T-helper 17 cell (primary cell): ENCODE data around the gene TM4SF4. TPM values are rescaled to one million over a fixed set of nuclear protein-coding genes. Genes with fewer than 3 reads are reported as not detected.

Source experiments
- ATAC-seq: fragments of 150-1000 bp; cut with Tn5 transposase; 2 replicates; pipeline ENCODE4 v1.10.0; 2021; ENCODE audit warnings: mild to moderate bottlenecking, moderate library complexity
- DNase-seq, 3 donors: peaks; one replicate each; pipeline versions ENCODE4 v3.0.0 to v3.0.0-alpha.2; 2020 to 2021
- H3K9me3 ChIP-seq: one replicate; pipeline ENCODE4 v1.7.0; 2013; ENCODE audit warnings: low read length, mild to moderate bottlenecking; ENCODE audit not compliant: control insufficient read depth, poor library complexity, severe bottlenecking
- H3K27ac Mint-ChIP-seq: one replicate; pipeline ENCODE4 v1.8.0; 2022; ENCODE audit warnings: mild to moderate bottlenecking, moderate library complexity, mixed read lengths
- H3K27me3 Mint-ChIP-seq: one replicate; pipeline ENCODE4 v1.8.0; 2022; ENCODE audit warnings: mixed read lengths
- H3K36me3 Mint-ChIP-seq: one replicate; pipeline ENCODE4 v1.8.0; 2022; ENCODE audit warnings: low read depth, mixed read lengths
- H3K4me1 Mint-ChIP-seq: one replicate; pipeline ENCODE4 v1.8.0; 2022; ENCODE audit warnings: mild to moderate bottlenecking, mixed read lengths
- H3K4me3 Mint-ChIP-seq: one replicate; pipeline ENCODE4 v1.8.0; 2022; ENCODE audit warnings: mild to moderate bottlenecking, moderate library complexity, mixed read lengths
- total RNA-seq, 4 donors: library from RNA in 2 of 4; stranded (reverse) in 2 of 4; gene quantifications; one replicate each; pipeline ENCODE4 v1.2.3 and lab custom pipeline; 2022 to 2026

The TM4SF4 gene
- total RNA-seq, 2 donors from 2014 or later = not detected

DNA sequence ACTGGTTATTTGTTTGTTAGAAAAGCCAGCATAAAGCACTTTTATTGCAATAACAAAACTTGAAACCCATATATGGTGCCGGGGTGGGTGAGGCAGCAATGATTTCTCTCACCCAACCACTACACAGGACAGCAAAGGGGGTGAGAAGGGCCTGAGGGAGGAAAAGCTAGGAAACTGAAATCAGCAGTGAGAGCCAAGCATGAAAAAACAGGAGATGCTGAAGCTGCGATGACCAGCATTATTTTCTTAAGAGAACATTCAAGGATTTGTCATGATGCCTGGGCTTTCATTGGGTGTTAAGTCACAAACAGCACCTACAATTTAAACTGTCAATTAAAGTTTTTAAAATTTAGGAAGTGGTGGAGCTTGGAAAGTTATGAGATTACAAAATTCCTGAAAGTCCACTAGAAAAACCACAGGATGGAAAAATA lies 11.9 kb upstream of the TM4SF4 start:
- Mint-ChIP-seq H3K4me1 (no peaks in the 10 kb centered on the region), H3K4me3 (no peak overlapping the region), H3K27ac (no peak overlapping the region), H3K36me3 (no peaks in the 10 kb centered on the region), H3K27me3 (peaks cover 12% of the 10 kb centered on the region)
- no peak for DNase-seq
- ATAC-seq = no peak
- no peaks in the 10 kb centered on the region for H3K9me3 ChIP-seq

DNA sequence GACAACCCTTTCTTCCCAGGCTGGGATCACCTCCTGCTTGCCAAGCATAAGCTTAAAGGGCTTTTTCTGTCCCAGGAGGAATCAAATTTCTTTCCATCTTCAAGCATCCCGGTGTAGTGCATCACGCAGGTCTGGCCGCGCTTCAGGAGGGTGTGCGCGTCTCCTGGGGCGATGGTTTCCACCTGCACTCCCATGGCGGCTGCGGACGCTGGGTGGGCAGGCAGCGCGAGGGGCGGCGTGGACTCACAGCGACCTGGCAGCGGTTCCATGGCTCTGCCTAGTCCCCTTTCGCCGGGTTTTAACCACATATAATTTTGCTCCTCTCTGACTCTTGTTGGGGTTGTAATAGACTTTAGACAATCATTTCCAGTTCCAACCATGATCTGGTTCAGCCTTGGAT lies 10.6 kb upstream of the TM4SF4 start:
- no peak overlapping the region for H3K27ac Mint-ChIP-seq
- no peaks in the 10 kb centered on the region for H3K36me3 Mint-ChIP-seq
- H3K9me3 ChIP-seq = no peaks in the 10 kb centered on the region
- ATAC-seq = no peak
- H3K4me3 Mint-ChIP-seq = no peak overlapping the region
- DNase-seq = no peak
- peaks cover 7% of the 10 kb centered on the region for H3K27me3 Mint-ChIP-seq
- H3K4me1 Mint-ChIP-seq = no peaks in the 10 kb centered on the region

DNA sequence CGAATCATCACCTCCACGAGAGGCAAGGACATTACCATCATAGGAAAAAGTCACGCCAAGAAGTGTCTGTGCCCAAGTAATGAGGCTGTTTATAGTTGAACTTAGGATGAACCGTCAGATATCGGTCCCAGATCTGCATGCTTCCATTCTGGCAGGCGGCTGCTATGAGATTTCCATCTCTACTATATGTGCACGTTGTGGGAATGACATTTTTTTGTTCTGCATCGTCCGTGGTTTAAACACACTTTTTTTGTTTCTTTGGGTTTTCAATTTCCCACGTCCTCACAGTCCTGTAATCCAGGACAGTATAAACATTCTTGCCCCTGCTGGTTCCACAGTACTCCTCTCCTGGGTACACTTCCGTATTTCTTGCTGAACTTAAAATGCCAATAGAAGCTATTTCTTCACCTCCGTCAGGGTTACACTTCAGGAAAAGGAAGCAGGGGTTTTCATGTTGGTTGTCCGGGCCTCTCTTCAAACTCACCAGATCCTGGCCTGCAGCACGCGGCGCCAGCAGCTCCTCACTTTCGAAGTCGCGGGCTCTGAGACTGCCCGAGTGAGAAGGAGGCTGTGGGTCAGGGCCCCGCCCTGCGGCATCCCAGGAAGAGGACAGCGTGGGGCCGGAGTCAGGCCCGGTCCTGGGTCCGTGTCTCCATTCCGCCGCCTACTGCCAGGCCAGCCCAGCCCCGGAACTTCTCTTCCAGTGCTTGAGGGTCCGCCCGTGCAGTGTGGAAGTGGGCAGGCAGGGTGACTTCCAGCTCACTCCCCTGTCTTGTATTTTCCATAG lies 9.8 kb upstream of the TM4SF4 start:
- ATAC-seq (no peak), DNase-seq (no peak)
- Mint-ChIP-seq H3K4me1 (no peaks in the 10 kb centered on the region), H3K27me3 (peaks cover 7% of the 10 kb centered on the region), H3K27ac (no peak overlapping the region), H3K4me3 (no peak overlapping the region), H3K36me3 (no peaks in the 10 kb centered on the region)
- H3K9me3 ChIP-seq = no peaks in the 10 kb centered on the region

DNA sequence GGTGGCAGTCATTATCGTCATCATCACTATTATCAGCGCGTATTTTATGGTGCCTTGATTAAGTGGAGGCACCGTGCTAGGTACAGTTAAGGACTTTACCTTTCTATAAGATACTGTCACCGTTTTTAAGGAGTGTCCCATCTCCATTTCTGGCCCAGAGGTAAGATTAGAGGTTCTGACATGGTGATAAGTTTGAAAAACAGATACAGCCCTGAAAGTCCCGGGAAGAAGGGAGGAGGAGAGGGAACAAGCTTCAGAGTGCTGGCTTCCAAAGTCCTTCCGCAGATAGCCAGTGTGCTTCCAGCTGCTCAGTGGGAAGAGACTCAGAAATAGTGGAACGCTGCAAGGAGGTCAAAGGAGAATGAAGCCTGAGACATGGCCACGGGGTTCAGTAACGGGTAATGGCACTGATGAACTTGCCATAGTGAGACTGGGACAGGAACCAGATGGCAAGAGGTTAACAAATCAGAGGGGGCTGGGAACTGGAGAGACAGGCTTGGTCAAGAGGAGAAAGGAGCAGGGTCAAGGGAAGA lies 9.1 kb upstream of the TM4SF4 start:
- no peaks in the 10 kb centered on the region for H3K9me3 ChIP-seq
- DNase-seq = no peak
- Mint-ChIP-seq H3K36me3 (no peaks in the 10 kb centered on the region), H3K27me3 (peaks cover 7% of the 10 kb centered on the region), H3K4me3 (no peak overlapping the region), H3K4me1 (no peaks in the 10 kb centered on the region), H3K27ac (no peak overlapping the region)
- ATAC-seq = no peak

DNA sequence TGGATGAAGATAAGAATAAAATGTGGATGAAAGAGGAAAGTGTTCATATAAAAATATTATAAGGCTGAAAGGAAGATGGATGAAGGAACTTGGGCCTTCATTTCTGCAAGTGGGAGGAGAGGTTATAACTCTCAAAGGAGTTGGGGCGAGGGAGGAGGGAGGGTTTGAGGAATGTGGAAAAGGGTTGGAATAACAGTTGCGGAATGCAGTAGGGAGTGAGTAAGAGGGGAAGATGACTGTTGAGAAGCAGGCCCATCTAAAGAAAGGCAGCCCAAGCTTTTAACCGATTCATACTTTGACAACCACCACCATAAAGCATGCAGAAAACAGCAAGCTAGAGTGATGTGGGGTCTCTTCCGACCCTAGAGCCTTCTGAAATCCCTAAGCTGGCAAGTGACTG lies 8.3 kb upstream of the TM4SF4 start:
- Mint-ChIP-seq H3K27me3 (peaks cover 7% of the 10 kb centered on the region), H3K36me3 (no peaks in the 10 kb centered on the region), H3K4me3 (no peak overlapping the region), H3K4me1 (no peaks in the 10 kb centered on the region), H3K27ac (no peak overlapping the region)
- no peak for DNase-seq
- no peak for ATAC-seq
- H3K9me3 ChIP-seq = no peaks in the 10 kb centered on the region

DNA sequence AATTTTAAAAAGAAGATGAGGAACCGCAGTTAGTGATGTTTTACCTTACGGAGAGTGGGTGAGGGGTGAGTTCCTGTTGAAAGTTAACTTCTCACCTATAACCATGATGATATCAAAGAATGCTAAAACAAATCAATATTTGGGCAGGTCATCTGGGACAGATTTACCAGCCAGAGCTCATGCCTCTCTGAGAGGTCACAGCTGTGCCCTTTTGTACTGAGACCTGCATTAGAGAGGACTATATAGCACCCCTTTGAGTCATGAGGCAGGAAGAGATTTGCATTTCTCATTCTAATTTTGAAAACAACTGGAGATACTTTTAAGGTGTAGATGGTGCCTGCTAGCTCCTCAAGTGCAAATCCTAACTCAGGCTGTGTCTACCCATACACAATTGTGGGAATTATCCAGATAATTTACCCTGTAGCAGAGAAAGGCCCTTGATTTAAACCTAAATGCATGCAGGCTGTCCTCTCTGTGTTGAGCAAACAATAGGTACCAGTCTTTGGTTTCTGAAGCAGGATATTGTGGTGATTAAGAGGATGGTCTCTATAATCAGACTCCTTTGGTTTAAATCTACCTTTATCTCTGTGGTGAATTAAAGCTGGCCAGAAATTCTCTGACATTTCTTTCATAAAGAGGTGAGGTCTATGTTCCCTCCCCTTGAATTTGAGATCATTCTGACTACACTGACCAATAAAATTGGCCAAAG lies 5.8 kb upstream of the TM4SF4 start:
- H3K9me3 ChIP-seq = no peaks in the 10 kb centered on the region
- Mint-ChIP-seq H3K27ac (no peak overlapping the region), H3K4me1 (peaks cover 2% of the 10 kb centered on the region), H3K36me3 (no peaks in the 10 kb centered on the region), H3K4me3 (no peak overlapping the region), H3K27me3 (peaks cover 15% of the 10 kb centered on the region)
- DNase-seq = no peak
- no peak for ATAC-seq

DNA sequence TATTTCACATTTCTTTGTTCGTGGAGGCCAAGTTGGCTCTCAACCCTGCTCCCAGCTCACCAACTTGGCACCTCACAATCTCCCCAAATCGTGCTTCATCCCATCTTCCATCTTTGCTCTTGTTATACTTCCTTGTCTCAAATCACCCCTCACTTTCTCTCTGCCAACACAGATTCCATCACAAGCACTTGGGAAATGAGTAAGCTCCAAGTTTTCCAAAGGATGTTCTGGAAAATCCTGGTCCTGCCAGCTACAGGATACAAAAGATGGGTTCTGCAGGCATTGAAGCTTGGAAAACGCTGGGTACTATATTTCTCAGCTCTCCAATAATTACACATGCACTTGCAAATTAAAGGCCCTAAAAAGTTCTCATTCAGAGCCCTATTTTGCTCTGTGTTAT lies 4.1 kb upstream of the TM4SF4 start:
- H3K27ac Mint-ChIP-seq = no peak overlapping the region
- peaks cover 2% of the 10 kb centered on the region for H3K4me1 Mint-ChIP-seq
- H3K4me3 Mint-ChIP-seq = no peak overlapping the region
- no peaks in the 10 kb centered on the region for H3K36me3 Mint-ChIP-seq
- no peaks in the 10 kb centered on the region for H3K9me3 ChIP-seq
- no peak for DNase-seq
- peaks cover 32% of the 10 kb centered on the region for H3K27me3 Mint-ChIP-seq
- no peak for ATAC-seq

DNA sequence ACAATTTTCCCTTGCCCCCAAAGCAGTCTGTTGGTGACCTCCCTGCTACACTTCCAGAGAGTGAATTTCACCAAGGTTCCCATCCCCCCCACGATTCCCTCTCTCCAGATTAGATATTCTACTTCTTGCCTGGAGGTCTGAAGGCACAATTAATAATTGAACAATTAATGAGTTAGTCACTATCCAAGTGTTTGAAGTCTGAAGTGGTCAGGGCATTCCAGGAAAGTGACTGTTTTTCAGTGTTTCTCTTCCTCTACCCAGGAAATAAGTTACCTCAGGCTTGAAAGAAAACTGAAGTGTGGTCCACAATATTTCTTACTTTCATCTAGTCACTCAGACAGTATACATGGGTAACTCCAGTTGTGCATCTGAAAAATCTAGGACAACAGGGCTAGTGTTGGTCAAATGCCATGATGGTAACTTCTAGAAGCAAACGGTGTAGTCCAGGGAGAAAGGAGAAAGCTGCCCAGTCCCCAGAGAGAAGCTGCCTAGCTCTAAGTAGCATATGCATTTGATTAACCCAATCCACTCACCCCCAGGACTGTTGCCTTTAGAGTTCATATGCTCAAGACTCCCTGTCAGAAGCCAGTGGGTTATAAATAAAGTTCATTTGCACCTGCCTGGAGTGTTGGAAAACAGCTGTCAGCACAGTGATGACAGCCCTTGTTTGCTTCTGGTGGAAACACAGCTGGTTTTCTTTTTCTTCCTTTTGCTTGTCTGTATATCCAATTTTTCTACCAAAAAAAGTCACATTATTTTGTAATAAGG lies 2.3 kb upstream of the TM4SF4 start:
- H3K4me3 Mint-ChIP-seq = no peak overlapping the region
- DNase-seq = no peak
- H3K9me3 ChIP-seq = no peaks in the 10 kb centered on the region
- H3K27me3 Mint-ChIP-seq = peaks cover 49% of the 10 kb centered on the region
- no peak for ATAC-seq
- H3K27ac Mint-ChIP-seq = no peak overlapping the region
- no peaks in the 10 kb centered on the region for H3K36me3 Mint-ChIP-seq
- peaks cover 2% of the 10 kb centered on the region for H3K4me1 Mint-ChIP-seq

DNA sequence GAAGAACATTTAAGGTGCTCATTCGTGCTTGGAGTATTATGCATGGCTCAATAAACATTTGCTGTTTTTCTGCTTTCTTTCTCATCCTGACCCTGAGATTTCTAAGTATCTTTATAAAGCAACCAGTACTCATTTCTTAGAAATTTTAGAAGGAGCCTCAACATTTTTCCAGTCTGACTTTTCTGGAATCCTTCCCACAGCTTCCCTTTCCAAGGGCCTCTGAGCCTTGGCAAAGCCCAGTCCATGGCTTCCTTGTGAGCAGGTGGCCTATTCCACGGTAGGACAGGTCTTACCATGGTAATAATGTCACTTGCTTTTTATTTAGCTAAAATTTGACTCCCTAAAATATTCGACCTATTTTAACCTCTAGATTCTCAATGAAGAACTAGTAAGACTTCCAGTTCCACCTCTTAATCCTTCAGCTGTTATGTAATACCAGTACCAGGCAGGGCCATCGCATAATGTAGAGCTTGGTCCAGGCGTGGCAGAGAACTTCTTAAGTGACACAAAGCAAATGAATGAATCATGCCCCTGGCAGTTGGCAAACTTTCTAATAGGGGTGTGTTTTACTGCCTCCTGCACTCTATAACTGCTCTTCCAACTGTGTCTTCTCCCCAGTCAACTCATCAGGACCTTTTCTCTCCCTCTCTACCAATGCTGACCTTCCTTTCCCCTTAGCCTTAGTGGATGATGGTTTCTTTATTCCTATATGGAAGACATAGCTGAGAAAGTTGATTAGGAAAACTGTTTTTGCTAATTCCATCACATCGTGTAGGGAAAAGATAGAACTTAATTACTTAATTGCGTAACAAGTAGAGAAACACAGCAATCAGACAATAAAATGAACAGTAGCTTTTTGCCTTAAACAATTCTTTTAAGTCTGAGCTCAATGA lies 894 bp upstream of the TM4SF4 start:
- ATAC-seq (no peak), DNase-seq (no peak)
- H3K36me3 Mint-ChIP-seq = no peaks in the 10 kb centered on the region
- H3K27ac Mint-ChIP-seq = no peak overlapping the region
- H3K9me3 ChIP-seq = no peaks in the 10 kb centered on the region
- no peak overlapping the region for H3K4me3 Mint-ChIP-seq
- peaks cover 2% of the 10 kb centered on the region for H3K4me1 Mint-ChIP-seq
- H3K27me3 Mint-ChIP-seq = peaks cover 50% of the 10 kb centered on the region

DNA sequence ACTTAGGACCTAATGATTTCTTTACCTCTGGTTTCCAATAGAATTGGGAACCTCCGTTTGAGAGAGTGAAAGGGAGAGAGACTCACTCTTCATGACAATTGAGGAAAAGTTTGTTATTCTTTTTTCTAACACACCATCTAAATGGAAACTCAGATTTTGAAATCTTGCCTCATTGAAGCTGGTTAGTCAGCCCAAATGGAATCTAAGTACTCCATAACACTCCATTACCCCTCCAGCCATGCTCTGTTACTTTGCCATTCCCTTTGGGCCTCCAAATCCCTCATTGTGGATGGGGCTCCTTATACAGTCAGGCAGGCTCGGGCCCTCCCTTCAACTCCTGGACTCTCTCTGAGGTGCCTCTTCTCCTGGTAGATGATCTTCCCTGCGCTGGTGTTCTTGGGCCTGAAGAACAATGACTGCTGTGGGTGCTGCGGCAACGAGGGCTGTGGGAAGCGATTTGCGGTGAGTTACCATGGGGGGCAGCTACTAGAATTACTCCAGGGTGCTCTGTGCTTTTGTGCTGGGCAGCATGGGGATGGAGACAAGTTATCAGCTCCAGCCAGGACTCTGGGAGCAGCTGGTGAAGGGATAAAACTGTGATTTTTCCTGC lies 1.1 kb downstream of the TM4SF4 start:
- Mint-ChIP-seq H3K27me3 (peaks cover 50% of the 10 kb centered on the region), H3K36me3 (no peaks in the 10 kb centered on the region), H3K4me3 (no peak overlapping the region), H3K4me1 (peaks cover 2% of the 10 kb centered on the region), H3K27ac (no peak overlapping the region)
- DNase-seq (no peak), ATAC-seq (no peak)
- no peaks in the 10 kb centered on the region for H3K9me3 ChIP-seq

DNA sequence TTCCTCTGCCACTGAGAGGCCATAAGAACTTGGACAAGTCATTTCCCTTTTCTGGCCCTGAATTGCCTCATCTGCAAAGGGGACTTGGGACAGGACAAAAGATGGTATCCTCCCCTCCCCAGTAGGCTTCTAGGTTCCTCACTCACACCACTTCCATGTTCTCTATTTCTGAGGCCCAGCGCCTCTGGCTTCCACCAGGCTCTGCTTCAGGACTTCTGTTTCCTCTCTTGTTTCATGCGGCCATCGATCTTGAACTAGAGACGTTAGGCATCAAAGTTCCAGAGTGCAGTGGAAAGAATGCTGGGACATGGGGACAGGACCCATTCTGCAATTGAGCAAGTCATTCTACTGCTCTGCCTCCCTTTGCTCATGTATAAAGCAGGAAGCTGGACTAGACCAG lies 1.7 kb downstream of the TM4SF4 start:
- H3K9me3 ChIP-seq = no peaks in the 10 kb centered on the region
- ATAC-seq (no peak), DNase-seq (no peak)
- no peaks in the 10 kb centered on the region for H3K36me3 Mint-ChIP-seq
- peaks cover 50% of the 10 kb centered on the region for H3K27me3 Mint-ChIP-seq
- H3K27ac Mint-ChIP-seq = no peak overlapping the region
- no peak overlapping the region for H3K4me3 Mint-ChIP-seq
- H3K4me1 Mint-ChIP-seq = peaks cover 2% of the 10 kb centered on the region

DNA sequence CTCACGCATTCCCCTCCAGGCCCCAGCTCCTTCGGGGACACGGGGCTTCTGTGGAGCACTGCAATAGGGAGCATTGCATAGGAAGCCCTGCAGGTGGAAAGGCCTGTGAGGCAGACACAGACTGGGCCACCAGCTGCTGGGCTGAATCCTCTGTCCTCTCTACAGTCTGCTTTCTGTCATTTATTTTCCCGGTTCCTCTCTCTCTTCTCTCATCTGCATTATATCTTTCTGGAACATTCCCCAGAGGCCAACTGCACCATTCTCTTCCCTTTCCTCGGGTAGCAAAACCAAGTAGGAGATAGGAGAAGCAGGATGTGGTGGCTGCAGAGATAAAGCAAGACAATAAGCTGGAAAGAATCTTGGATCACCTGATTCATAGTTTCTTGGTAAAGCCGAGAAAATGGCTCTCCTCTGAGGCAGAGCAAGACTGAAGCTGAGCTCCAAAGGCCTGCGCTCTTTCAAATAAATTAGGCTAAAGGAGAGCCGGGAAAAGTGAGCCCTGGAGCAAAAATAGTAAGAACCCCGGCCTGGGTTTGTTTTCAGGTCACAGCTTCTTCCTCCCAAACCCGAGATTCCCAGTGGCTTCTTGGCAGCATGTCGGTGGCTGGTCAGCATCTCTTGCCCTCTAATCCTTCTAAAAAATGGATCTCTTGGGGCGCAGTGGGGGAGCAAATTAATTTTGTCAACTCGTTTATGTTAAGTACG lies 5.3 kb downstream of the TM4SF4 start:
- no peak for ATAC-seq
- H3K27me3 Mint-ChIP-seq = peaks cover 36% of the 10 kb centered on the region
- no peaks in the 10 kb centered on the region for H3K9me3 ChIP-seq
- no peaks in the 10 kb centered on the region for H3K4me1 Mint-ChIP-seq
- no peak overlapping the region for H3K4me3 Mint-ChIP-seq
- H3K27ac Mint-ChIP-seq = no peak overlapping the region
- H3K36me3 Mint-ChIP-seq = no peaks in the 10 kb centered on the region
- DNase-seq = no peak
